GM23338 (cell line): ENCODE data around the gene GAREM1.

Experiments used
- CREB1 ChIP-seq: fragments of 250-450 bp; sonication (Bioruptor Pico); IDR thresholded peaks from 2 replicates; pipeline ENCODE4 v1.5.0; 2020; ENCODE audit warnings: low read depth, mild to moderate bottlenecking, moderate library complexity
- CTCF ChIP-seq, 2 experiments: fragments of 200-600 bp in 1 of 2; sonication (generic) in 1 of 2; conservative IDR thresholded peaks; 2 replicates each; pipeline versions ENCODE4 v1.5.1 to v1.6.1; 2016 to 2017; ENCODE audit warnings: antibody characterized with exemption in 2 of 2, low read depth in 2 of 2, mild to moderate bottlenecking in 2 of 2, moderate library complexity in 1 of 2
- EZH2 ChIP-seq: fragments of 200-600 bp; sonication (generic); IDR thresholded peaks from one replicate; pipeline ENCODE4 v1.8.0; 2017; ENCODE audit warnings: antibody characterized with exemption, mild to moderate bottlenecking, low read depth; ENCODE audit not compliant: unreplicated experiment
- EZH2phosphoT487 ChIP-seq: fragments of 200-600 bp; sonication (generic); IDR thresholded peaks from one replicate; pipeline ENCODE4 v1.8.1; 2018; ENCODE audit warnings: antibody characterized with exemption; ENCODE audit not compliant: unreplicated experiment
- JUNB ChIP-seq: IDR thresholded peaks from one replicate; pipeline ENCODE4 v1.6.1; 2016; ENCODE audit warnings: antibody characterized with exemption; ENCODE audit not compliant: unreplicated experiment
- NANOG ChIP-seq: IDR thresholded peaks from 2 replicates; pipeline ENCODE4 v1.6.1; 2016; ENCODE audit warnings: antibody characterized with exemption, borderline replicate concordance
- POLR2AphosphoS5 ChIP-seq: IDR thresholded peaks from 2 replicates; pipeline ENCODE4 v1.6.1; 2016; ENCODE audit warnings: antibody characterized with exemption, low read depth
- REST ChIP-seq: IDR thresholded peaks from one replicate; pipeline ENCODE4 v1.6.1; 2018; ENCODE audit warnings: antibody characterized with exemption; ENCODE audit not compliant: unreplicated experiment
- STAT1 ChIP-seq: IDR thresholded peaks from one replicate; pipeline ENCODE4 v1.6.1; 2016; ENCODE audit warnings: antibody characterized with exemption; ENCODE audit not compliant: unreplicated experiment
- ZNF114 ChIP-seq: fragments of 250-450 bp; sonication (Bioruptor Pico); IDR thresholded peaks from 2 replicates; pipeline ENCODE4 v1.5.0; 2020; ENCODE audit warnings: mild to moderate bottlenecking, moderate library complexity
- ZNF462 ChIP-seq: fragments of 250-450 bp; sonication (Bioruptor Pico); IDR thresholded peaks from 2 replicates; pipeline ENCODE4 v1.5.0; 2020; ENCODE audit warnings: mild to moderate bottlenecking, moderate library complexity

GRCh38 chr18:32276256-32276655 is 194.4 kb downstream of the GAREM1 start:
- TF ChIP-seq EZH2 (no peak), CTCF (conservative IDR thresholded peaks at IDR 0.05; ENCODE audit: low read depth in 2 of 2) (no peak), REST (no peak), POLR2AphosphoS5 (no peak), CREB1 (CRISPR knock-in tag) (no peak), JUNB (no peak), EZH2phosphoT487 (no peak), STAT1 (no peak), ZNF114 (CRISPR knock-in tag) (no peak), NANOG (no peak), ZNF462 (CRISPR knock-in tag) (no peak)
